CD4-positive, alpha-beta T cell treated with Interleukin-10 for 1 hour (primary cell): ENCODE results near the gene FBXL5.
A peak's percentile ranks its signal among the peaks of the same experiment; 100 is the strongest.

Experiments used
- DNase-seq: peaks from one replicate; pipeline ENCODE4 v3.0.0-alpha.2; 2020

FBXL5 gene, protein sequence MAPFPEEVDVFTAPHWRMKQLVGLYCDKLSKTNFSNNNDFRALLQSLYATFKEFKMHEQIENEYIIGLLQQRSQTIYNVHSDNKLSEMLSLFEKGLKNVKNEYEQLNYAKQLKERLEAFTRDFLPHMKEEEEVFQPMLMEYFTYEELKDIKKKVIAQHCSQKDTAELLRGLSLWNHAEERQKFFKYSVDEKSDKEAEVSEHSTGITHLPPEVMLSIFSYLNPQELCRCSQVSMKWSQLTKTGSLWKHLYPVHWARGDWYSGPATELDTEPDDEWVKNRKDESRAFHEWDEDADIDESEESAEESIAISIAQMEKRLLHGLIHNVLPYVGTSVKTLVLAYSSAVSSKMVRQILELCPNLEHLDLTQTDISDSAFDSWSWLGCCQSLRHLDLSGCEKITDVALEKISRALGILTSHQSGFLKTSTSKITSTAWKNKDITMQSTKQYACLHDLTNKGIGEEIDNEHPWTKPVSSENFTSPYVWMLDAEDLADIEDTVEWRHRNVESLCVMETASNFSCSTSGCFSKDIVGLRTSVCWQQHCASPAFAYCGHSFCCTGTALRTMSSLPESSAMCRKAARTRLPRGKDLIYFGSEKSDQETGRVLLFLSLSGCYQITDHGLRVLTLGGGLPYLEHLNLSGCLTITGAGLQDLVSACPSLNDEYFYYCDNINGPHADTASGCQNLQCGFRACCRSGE

DNA sequence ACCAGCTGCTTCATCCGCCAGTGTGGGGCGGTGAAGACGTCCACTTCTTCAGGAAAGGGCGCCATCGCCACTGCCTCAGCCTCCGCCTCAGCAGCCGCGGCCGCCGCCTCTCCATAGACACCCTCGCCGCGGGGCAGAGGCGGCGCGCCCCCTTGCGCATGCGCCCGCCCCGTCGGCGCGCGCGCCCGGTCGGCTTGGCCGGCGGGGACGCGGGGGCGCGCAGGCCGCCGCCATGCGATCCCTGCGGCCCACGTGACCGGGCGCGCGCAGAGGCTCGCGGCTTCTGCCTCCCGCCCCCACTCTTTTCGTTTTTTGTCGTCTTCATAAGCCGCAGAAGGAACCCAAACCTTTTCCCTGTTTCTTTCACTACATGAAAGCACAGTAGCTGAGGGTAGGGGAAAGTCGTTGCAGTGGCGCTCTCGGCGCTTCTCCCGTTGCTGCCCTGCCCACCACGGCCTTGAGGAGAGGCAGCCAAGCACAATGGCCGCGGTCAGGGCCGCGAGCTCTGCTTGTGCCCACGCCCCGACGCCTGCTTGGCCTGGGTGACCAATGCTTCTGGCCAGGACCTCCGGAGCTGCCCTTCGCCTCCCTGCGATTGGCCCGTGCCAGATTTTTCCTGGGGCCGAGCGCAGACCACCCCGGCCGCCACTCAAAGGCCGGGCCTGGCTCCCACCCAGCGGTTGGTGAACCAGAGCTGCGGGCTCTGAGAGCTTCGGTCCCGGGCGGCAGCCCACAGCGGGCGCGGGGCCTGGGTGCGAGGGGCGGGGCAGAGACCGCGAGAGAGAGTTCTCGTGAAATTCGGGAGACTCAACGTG lies at the start of gene FBXL5:
Gene FBXL5, minus strand, starts transcription at position 135 of the 815 bp plus-strand sequence. Its CDS starts 70 bp downstream, at position 65.
- DNase-seq, result peak; percentile 87

GRCh38 chr4:15704129-15704528 lies 49.0 kb upstream of the FBXL5 start:
- no peak for DNase-seq

DNA sequence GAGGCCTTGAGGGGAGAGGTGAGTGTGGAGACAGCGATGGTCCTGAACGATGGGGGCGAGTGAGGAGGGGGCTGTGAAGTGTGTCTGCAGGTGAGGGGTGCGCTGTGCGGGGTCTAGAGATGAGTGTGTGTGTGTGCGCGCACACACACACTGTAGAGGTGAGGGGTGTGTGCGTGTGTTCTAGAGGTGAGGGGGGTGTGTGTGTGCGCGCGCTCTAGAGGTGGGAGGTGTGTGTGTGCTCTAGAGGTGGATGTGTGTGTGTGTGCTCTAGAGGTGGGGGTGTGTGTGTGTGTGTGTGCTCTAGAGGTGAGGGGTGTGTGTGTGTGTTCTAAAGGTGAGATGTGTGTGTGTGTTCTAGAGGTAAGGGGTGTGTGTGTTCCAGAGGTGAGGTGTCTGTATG lies 48.3 kb upstream of the FBXL5 start:
- DNase-seq, result no peak

GRCh38 chr4:15702941-15703403 lies 47.8 kb upstream of the FBXL5 start, which contains the start of gene BST1:
Gene BST1, plus strand, starts transcription at chr4:15703065. Its CDS starts 80 bp downstream, at chr4:15703145.
- DNase-seq, result peak; percentile 47

GRCh38 chr4:15696866-15697265 lies 41.7 kb upstream of the FBXL5 start:
- DNase-seq, result no peak

DNA sequence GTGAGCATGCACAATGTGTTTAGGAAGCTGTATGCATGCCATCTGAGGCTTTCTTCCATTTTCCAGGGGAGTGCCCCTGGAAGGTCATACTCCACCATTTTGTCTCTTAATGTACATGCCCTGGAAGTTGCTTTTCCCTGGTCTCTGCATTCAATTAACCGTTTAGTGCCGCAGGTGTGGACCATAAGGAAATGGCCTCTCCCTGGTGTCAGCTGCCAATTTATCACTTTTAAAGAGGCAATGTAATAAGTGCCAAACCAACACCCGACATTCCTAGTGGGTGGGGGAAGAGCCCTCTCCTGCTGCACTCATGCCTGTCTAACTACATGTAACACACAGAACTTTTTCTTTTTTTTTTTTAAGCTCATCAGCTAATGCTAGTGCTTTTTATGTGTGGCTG lies 40.6 kb upstream of the FBXL5 start:
- no peak for DNase-seq

DNA sequence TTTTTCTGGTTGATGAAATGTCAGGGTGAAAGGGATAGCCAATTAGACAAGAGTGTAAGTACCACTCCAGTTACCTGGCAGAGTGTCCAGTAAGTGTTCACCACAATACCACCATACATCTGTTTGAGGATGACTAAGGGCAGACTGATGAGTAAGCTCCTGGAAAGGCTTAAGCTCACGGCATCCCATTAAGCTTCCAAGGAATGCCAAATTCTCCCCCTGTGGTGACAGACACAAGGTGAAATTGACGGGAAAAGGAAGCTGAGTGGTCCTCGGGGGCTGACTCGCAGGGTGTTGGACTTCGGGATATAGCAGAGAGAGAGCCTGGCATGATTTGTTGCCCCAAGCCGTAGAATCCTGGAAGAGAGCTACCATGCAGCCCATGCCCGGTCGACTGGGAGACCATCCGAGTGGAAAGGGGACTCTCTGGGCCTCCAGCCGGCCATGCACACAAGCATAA lies 40.1 kb upstream of the FBXL5 start:
- no peak for DNase-seq

DNA sequence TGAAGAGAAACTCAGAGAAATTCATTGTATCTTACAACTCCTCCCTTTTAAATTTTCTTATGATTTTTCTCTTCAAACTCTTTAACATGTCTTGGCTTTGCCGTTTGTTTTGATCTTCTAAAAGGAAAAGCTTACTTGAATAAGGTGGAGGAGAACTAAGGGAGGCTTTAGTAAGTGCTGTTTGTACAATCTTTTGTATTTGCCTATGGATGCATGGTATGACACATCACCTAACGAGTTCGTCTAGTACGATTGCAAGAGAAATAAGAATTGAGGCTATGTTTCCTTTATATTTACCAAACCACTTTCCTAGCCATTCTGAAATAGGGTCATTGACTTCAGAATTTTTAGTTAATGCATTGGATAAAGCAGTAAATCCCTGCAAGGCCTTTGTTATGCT lies 39.3 kb upstream of the FBXL5 start:
- DNase-seq, result no peak

- no peak for DNase-seq
Measured at GRCh38 chr4:15692602-15693001, 37.4 kb upstream of the FBXL5 start.

- no peak for DNase-seq
Measured at GRCh38 chr4:15691346-15692135, 36.4 kb upstream of the FBXL5 start.

DNA sequence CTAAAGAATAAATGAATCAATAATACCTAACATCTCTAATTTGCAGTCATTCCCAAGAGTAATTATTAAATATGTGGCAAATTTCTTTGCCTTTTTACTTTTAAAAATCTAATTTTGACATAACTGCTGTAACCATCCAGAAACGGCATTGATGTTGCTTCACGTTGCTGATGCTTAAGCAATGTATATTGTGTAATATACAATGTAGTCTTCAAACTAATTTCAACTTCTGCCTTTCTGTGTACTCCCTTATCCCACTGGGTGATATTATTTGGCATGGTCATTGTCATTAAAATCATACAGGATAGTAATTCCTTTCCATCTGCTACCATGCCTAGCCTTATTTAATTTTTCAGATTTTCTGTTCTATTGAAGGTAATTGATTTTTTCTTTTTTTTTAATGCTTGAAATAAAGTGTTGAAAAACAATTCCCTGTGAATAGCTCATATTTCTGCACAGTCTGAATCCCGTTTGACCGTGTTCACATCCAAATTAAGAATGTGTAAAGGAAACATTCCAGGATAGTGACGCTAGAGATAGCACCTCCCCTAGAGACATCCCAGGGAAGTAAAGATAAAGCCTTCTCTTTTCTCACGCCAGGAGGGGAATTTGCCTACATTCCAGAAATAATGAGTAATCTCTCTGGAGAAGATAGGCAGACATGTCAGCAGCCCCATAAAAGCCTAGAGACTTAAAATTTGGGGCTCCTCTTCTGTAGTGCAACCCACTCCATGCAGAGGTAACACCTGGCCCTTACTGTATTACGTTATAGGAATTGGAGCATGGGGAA lies 35.1 kb upstream of the FBXL5 start:
- no peak for DNase-seq

DNA sequence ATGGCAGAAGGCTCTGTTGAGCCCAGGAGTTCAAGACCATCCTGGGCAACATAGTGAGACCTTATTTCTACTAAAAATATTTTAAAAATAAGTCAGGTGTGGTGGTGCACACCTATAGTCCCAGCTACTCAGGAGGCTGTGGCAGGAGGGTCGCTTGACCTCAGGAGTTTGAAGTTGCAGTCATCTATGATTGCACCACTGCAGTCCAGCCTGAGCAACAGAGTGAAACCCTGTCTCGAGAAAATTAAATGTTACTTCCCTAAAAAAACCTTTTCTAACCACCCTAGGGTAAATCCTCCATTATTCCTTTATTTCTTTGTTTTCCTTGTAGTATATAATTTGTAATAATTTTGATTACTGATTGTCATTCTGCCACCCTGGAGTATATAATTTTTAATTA lies 34.4 kb upstream of the FBXL5 start:
- no peak for DNase-seq

DNA sequence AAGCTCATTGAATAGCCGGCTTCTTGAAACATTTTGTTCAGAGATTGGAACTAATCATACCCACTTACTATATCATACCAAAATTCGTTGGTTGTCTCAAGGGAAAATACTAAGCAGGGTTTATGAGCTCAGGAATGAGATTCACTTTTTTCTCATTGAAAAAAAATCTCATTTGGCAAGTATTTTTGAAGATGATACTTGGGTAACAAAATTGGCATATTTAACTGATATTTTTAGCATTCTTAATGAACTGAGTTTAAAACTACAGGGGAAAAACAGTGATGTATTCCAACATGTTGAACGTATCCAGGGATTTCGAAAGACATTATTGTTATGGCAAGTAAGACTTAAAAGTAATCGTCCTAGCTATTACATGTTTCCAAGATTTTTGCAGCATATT lies 32.9 kb upstream of the FBXL5 start:
- no peak for DNase-seq

DNA sequence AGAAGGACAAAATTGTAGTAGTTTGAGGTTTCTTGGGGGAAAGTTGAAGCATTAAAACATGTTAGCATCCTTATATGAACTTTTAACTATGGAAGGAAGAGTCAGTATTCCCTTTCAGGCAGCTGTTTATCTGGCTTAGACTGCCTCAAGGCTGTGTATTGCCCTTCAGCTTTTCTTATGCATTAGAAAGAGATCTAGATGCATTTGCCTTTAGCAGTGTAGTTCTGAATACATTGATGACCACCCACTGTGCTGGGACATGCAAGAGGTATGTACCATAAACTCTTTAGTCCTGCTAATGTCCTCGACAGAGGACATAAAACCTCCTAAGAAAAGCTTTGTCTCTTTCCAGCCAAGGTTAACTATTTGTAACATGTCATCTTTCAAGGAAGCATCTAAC lies 29.3 kb upstream of the FBXL5 start:
- no peak for DNase-seq

- DNase-seq, result no peak
Measured at GRCh38 chr4:15683143-15683495, 28.0 kb upstream of the FBXL5 start.

- no peak for DNase-seq
Measured at GRCh38 chr4:15682242-15683142, 27.3 kb upstream of the FBXL5 start.

GRCh38 chr4:15681372-15682241 lies 26.4 kb upstream of the FBXL5 start, which contains the start of gene FAM200B:
Gene FAM200B, plus strand, starts transcription at chr4:15681827. Its CDS starts 5,151 bp downstream, at chr4:15686978.
- DNase-seq, result peak; percentile 97

GRCh38 chr4:15681067-15681371 lies 25.9 kb upstream of the FBXL5 start:
- DNase-seq, result no peak

- no peak for DNase-seq
Measured at GRCh38 chr4:15677507-15677988, 22.4 kb upstream of the FBXL5 start.
